Upper lobe of right lung (tissue), 1 donor: ENCODE results near the gene IL6ST. TPM values are rescaled to one million over a fixed set of nuclear protein-coding genes. Genes with fewer than 3 reads are reported as not detected.
"Not testable (repeated sequence)": the region's sequence is repeated elsewhere in the genome, so short reads cannot be mapped to it uniquely, and the experiment has no call there.

Source experiments
- ATAC-seq: fragments of 200-7000 bp; cut with Tn5 transposase; one replicate; pipeline ENCODE4 v1.9.1; 2020; ENCODE audit warnings: mild to moderate bottlenecking, moderate library complexity
- DNase-seq: peaks from one replicate; pipeline ENCODE4 v3.0.0-alpha.2; 2020
- H3K27ac ChIP-seq: fragments of 200-600 bp; one replicate; pipeline ENCODE4 v1.8.0; 2022
- H3K27me3 ChIP-seq: fragments of 200-600 bp; one replicate; pipeline ENCODE4 v1.8.0; 2022; ENCODE audit warnings: mild to moderate bottlenecking
- H3K36me3 ChIP-seq: fragments of 200-600 bp; one replicate; pipeline ENCODE4 v1.8.0; 2022
- H3K4me1 ChIP-seq: fragments of 200-600 bp; one replicate; pipeline ENCODE4 v1.8.0; 2022
- H3K4me3 ChIP-seq: fragments of 200-600 bp; one replicate; pipeline ENCODE4 v1.8.0; 2022; ENCODE audit warnings: mild to moderate bottlenecking
- H3K9me3 ChIP-seq: fragments of 200-600 bp; one replicate; pipeline ENCODE4 v1.8.0; 2022
- CTCF ChIP-seq: fragments of 200-600 bp; IDR thresholded peaks from one replicate; pipeline ENCODE4 v1.8.0; 2022; ENCODE audit warnings: antibody characterized with exemption
- intact Hi-C: fragments of 100-400 bp; cut with DNase I; formaldehyde crosslinking; loops from one replicate; pipeline ENCODE4 v1.11.0; 2022
- total RNA-seq: library from RNA; stranded (reverse); fragmentation: NEBNext Ultra II Directional; extraction: Animal tissue kit (Norgen Biotek cat#: 25700); gene quantifications from one replicate; pipeline ENCODE4 v1.2.1, GENCODE V29; 2021
- donor health status: DM: no; HTN: yes; CAD: no; lungs with severe emphysema.

The IL6ST gene
- total RNA-seq, 1 donor from 2014 or later = 435 TPM

- intact Hi-C loops = no loop called here
Measured at GRCh38 chr5:56002303-56002702, 7.5 kb upstream of the IL6ST start.

DNA sequence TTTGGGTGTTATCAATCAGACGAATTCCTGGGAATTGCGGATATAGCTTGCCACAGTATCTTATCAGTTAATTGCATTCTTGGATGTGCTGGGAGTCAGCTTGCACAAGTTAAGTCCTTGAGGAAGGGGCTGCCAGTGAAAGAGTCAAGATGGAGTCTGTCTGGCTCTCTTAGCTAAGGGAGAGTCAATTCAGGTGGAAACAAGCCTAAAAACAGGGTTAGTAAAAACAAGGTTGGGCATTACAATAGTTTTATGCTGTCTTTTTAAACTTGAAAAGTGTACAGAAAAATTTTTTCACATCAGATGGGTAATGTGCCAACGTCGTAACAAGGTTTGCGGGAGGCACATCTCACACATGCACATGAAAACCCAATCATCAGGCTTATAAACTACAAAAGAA, 5.5 kb upstream of the IL6ST start:
- H3K4me3 ChIP-seq, H3K9me3 ChIP-seq, DNase-seq, H3K4me1 ChIP-seq, intact Hi-C loops, H3K27me3 ChIP-seq, ATAC-seq, H3K36me3 ChIP-seq, H3K27ac ChIP-seq: not testable (repeated sequence)

More at GRCh38 chr5:56002303-56002702, 7.5 kb upstream of the IL6ST start:
- Histone ChIP-seq H3K27ac (no peak overlapping the region), H3K36me3 (no peaks in the 10 kb centered on the region), H3K4me3 (no peak overlapping the region), H3K9me3 (no peaks in the 10 kb centered on the region), H3K4me1 (no peaks in the 10 kb centered on the region), H3K27me3 (no peaks in the 10 kb centered on the region)
- DNase-seq = no peak
- no peak for ATAC-seq
- TF ChIP-seq CTCF = no peak

DNA sequence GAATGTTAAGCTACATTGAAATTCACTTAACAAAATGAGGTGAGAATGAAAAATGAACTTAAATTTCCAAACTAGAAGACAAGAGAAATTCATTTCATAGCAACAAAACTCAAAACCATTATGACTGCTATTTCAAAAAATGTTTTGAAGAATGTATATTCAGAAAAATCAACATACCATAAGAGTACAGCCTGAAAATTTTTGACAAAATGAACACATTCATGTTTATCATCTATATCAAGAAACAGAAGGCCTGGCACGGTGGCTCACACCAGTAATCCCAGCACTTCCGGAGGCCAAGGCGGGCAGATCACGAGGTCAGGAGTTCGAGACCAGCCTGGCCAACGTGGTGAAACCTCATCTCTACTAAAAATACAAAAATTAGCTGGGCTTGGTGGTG, 4.2 kb upstream of the IL6ST start:
- intact Hi-C loops = no loop called here
- Histone ChIP-seq H3K4me3 (no peak overlapping the region), H3K4me1 (peaks cover 4% of the 10 kb centered on the region), H3K27me3 (no peaks in the 10 kb centered on the region), H3K36me3 (no peaks in the 10 kb centered on the region), H3K9me3 (no peaks in the 10 kb centered on the region), H3K27ac (no peak overlapping the region)
- TF ChIP-seq CTCF = no peak
- ATAC-seq = no peak
- no peak for DNase-seq

DNA sequence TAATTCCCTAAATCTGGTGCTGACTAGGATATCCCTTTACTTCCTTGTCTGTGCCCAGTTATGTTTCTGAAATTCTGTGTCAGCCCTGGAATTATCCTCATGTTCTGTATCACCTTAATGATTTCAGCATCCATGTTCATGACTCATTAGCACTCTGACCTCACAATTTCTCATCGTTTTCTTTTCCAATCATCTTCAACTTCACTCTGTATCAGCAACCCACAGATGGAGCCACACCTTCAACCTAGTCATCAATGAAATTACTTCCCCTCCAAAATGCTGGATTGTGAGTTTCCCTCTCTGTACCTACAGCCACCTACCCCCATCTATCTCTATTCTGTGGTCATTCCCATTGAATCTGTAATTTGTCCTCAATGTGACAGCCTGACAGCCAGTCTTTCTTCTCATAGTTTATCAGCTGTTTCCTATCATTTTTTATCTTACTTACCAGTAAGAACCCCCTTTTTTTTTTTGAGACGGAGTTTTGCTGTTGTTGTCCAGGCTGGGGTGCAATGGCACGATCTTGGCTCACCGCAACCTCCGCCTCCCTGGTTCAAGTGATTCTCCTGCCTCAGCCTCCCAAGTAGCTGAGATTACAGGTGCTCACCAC, 3.1 kb upstream of the IL6ST start:
- Histone ChIP-seq H3K4me3 (no peak overlapping the region), H3K27ac (no peak overlapping the region), H3K36me3 (no peaks in the 10 kb centered on the region), H3K27me3 (no peaks in the 10 kb centered on the region), H3K9me3 (no peaks in the 10 kb centered on the region), H3K4me1 (peaks cover 4% of the 10 kb centered on the region)
- TF ChIP-seq CTCF = no peak
- DNase-seq = no peak
- ATAC-seq = no peak
- intact Hi-C loops = no loop called here

DNA sequence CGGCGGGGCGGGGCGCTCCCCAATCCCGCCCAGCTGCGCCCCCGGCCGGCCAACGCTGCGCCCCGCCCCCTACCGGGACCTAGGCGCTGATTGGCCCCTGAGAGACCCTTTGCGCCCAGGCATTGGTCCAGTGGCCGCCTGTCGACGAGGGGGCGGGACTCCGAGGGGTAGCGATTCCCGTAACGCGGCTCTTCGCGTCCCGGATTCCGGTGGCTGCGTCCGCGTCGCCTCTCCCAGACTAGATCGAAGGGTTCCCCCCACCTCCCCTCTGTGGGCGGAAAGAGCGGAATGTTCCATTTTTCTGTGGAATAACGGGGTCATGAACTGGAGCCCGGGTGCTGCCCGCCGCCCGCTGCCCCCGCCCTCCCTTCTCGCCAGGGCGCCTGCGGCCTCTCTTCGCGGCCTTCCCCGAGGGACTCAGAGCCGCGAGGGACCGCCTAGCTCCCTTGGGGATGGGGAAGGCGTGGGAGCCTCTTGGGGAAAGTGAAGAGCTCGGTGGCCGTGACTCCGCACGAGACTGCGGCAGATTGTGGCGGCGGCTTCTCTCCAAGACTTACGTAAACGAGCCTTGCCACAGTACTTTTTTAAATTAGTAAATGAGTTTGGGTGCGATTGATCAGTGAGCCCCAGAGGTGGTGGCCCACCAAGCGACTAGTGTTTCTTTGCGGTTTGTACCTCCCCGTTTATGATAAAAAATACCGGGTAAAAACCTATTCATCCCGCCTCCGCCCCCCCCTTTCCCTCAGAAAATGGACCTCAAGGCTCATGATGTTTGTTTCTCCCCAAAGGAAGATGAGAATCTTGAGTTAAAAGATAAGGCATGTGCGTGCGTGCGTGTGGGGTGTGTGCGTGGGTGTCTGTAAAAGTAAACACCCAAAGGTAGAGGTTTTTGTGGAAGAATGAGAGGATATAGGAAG, 493 bp upstream of the IL6ST start:
- H3K4me3 ChIP-seq = peak overlapping the region; percentile 65
- intact Hi-C loops = no loop called here
- no peaks in the 10 kb centered on the region for H3K36me3 ChIP-seq
- TF ChIP-seq CTCF = no peak
- ATAC-seq (peak; percentile 98), DNase-seq (peak; percentile 99)
- peak overlapping the region; percentile 99 for H3K27ac ChIP-seq
- no peaks in the 10 kb centered on the region for H3K9me3 ChIP-seq
- H3K27me3 ChIP-seq = no peaks in the 10 kb centered on the region
- H3K4me1 ChIP-seq = peaks cover 4% of the 10 kb centered on the region
